HUDEP-2 (cell line): ENCODE measurements around the gene ARFGAP1.

ENCODE experiments used
- DNase-seq, 76 experiments: peaks; one replicate each; lab custom pipeline; 2025; ENCODE audit not compliant: unreplicated experiment in 76 of 76; lab: John Stamatoyannopoulos, UW

Gene ARFGAP1

GRCh38 chr20:63239431-63239830 is 33.2 kb upstream of the ARFGAP1 start:
- no peak for DNase-seq

- no peak for DNase-seq
Observed at GRCh38 chr20:63240004-63240403, 32.6 kb upstream of the ARFGAP1 start.

GRCh38 chr20:63241272-63241671 is 31.3 kb upstream of the ARFGAP1 start:
- DNase-seq = no peak

- no peak for DNase-seq
Observed at GRCh38 chr20:63242736-63243135, 29.9 kb upstream of the ARFGAP1 start.

DNA sequence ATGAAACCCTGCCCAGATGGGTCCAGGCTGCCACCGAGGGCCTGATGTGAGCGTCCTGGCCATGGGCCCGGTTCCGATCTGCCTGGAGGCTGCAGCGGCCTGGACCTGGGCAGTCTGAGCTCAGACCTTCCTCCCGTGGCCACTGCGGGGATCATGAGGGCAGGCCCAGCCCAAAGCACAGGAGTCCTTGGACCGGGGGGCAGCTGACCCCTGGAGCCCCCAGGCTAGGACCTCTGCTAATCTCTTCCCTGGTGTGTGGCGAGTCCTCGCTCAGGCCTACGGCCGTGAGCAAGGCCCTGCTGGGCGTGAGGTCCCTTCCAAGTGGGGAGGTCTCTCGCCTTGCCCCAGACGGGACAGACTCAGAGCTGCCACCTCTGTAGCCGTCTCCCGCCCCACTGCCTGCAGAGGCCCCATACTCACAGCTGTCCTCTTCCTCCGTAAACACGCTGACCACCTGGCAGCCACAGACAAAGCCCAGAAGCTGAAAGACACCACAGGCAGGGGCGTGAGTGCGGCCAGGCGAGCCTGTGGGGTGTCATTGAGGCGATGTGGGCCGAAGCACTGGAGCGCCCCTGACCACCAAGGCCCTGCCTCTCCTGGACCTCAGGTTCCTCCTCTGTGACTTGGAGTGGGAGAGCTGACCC is 28.9 kb upstream of the ARFGAP1 start:
- DNase-seq = no peak

GRCh38 chr20:63244468-63244867 is 28.1 kb upstream of the ARFGAP1 start:
- no peak for DNase-seq

GRCh38 chr20:63246490-63247288 is 25.9 kb upstream of the ARFGAP1 start:
- peak in 1 of 76 experiments; percentile 7 for DNase-seq

GRCh38 chr20:63247671-63248228 is 24.9 kb upstream of the ARFGAP1 start:
- no peak for DNase-seq

DNA sequence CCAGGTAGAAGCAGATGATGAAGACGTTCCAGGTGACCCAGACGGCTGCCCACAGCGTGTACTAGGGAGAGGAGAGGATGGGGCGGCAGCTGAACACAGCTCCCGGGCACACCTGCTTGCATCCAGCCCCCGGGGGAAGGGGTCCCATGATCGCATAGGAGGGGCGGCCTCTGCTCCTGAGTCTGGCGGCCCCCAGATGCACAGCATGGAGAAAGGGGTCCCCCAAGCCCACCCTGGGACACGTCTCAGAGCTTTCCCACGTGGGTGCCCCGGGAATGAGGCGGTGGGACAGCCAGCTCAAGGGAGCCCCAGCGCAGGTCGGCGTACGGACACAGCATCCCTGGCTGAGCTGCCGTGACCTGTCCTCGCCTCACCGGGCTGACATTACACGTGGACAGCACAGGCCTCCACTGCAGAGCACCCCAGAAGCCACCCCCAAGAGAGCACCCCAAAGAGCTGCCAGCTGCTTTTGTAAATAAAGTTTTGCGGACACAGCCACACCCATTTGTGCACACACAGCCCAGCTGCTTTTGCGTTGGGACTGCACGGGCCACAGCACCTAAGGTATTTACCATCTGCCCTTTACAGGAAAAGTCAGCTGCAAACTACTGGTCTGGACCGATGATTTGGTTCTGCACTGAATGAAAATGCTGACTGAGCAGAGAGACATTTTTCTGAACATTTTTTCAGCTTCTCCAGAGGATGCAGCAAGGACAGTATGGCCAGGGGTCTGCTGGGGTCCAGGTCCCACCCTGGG is 23.6 kb upstream of the ARFGAP1 start:
- no peak for DNase-seq

DNA sequence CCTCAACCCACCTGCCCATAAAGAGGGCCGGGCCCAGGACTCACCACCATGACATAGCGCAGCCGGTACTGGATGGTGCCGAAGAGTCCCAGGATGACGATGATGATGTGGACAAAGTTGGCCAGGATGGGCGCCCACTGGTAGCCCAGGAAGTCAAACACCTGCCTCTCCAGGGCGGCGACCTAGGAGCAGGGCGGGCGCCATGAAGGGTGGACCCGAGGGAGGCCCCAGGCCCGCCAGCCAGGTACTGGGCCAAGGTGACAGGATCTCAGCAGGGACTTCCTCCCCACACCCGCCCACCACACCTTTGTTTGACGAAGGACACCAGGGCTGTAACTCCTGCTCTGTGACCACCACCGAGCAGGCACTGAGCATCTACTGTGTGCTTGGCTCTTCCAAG is 22.7 kb upstream of the ARFGAP1 start:
- DNase-seq = no peak

- peak in 24 of 76 experiments; percentile 4 to 48 (median 26) for DNase-seq
Observed at GRCh38 chr20:63251350-63251749, 21.3 kb upstream of the ARFGAP1 start.

DNA sequence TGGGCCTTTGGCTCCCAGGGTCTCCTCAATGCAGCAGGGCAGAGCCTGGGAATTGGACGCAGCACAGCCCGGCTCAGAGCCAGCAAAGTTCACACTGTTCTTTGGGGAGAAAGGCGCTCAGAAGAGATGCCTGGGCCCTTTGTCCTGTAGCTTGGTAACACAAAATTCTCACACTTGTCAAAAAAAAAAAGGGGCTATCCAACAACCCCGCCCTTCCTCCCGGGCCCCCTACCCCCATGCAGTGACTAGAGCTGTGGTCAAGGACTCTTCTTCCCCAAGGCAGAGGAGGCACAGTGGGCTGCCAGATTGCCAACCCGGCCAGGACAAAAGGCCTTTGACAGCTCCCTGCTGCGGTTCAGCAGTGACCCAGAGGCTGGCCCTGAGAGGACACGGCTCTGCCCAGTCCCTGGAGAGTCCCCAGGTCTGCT is 20.3 kb upstream of the ARFGAP1 start:
- DNase-seq = no peak

- DNase-seq = no peak
Observed at GRCh38 chr20:63253065-63253437, 19.6 kb upstream of the ARFGAP1 start.

DNA sequence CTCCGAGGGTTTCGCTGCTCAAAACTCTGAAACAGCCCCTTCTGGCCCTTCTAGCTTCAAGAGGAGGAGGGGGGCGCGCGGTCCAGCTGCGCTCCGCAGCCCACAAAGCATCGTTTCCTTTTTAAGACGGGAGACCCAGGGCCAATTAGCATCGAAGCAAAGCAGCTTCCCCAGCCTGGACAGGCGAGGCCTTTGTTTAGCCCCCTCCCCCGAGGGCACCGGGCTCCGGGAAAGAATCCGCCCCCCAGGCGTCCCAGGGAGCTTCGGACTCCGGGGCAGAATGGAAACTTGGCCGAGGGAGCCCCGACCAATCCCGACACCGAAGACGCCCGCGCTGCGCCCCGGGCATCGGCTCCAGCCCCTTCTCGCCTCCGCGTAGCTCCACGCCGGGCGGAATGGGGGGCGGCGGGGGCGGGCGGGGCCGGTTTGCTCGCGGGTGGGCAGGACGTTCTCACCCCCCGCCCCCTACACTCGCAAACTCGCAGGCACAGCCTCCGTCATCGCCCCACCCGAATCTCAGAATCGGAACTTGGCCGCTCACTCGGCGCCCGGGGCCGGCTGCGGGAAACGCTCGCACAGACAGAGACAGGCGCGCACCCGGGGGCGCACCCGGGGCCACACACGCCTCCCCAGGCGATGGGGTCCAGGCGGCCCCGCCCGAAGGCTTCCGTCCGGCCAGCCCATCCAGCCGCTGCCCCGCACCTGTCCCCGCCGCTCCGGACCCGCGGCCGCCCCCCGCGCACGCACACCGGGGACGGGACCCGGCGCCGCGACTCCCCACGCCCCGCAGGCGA is 19.0 kb upstream of the ARFGAP1 start:
- DNase-seq = no peak

- no peak for DNase-seq
Observed at GRCh38 chr20:63254232-63254605, 18.4 kb upstream of the ARFGAP1 start, which contains the start of gene NKAIN4. Gene NKAIN4 (minus strand): TSS chr20:63254463. CDS start chr20:63254450, 13 bp downstream.

- no peak for DNase-seq
Observed at GRCh38 chr20:63254606-63255384, 17.8 kb upstream of the ARFGAP1 start.

DNA sequence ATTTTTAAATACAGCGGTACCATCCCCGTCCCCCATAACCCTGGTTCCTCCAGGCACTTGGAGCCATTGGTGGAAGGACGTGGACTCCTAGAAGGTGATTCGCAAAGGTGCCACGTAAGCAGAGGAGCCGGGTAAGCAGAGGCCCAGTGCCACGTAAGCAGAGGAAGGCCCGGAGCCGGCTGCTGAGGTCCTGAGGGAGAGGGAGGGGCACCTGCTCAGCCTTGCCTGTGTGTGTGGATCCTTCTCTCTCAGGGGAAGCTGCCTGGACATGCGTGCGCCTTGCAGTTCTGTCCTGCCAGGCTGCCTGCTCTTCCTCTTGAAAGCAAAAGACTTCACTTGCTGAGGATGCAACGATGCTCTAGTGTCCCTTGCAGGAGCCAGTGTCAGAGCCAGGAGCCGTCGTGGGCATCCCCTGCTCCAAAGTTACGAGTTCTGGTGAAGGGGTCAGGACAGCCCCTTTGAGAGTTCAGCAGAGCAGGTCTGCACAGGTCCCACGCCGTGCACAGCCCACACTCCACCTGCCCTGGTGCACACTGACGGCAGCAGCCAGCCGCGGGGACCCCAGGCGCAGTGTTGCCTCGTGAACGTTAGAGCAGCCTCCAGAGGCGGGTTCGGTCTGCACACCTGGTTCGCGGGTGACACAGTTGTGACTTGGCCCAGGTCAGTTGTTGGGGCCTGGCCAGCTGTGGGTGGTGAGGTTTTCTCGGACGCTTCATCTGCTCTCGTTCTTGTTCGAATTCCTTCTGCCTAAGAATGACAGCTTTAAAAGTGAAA is 16.5 kb upstream of the ARFGAP1 start:
- no peak for DNase-seq

DNA sequence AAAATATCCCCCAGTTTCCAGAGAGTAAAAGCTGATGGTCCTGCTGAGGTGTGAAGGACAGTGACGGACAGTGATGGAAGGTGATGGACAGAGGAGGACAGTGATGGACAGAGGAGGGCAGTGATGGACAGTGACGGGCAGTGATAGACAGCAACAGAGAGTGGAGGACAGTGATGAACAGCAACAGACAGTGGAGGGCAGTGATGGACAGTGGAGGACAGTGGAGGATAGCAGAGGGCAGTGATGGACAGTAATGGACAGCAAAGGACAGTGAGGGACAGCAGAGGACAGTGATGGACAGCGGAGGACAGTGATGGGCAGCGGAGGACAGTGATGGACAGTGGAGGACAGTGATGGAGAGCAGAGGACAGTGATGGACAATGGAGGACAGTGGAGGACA is 15.7 kb upstream of the ARFGAP1 start:
- DNase-seq = no peak

DNA sequence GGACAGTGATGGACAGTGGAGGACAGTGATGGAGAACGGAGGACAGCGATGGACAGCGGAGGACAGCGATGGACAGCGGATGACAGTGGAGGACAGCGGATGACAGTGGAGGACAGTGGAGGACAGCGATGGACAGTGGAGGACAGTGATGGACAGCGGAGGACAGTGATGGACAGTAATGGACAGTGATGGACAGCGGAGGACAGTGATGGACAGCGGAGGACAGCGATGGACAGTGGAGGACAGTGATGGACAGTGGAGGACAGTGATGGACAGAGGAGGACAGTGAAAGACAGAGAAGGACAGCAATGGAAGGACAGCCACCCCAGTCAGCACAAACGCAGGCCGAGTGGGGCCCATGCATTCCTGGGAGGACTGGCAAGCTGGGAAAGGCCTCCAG is 15.0 kb upstream of the ARFGAP1 start:
- no peak for DNase-seq
